Loucy (cell line): Measurements from ENCODE around the gene CCR1.

ENCODE experiments used
- H2AFZ ChIP-seq: fragments of 200-600 bp; sonication (generic); 2 replicates; pipeline ENCODE4 v1.6.0; 2016; ENCODE audit warnings: antibody characterized with exemption, mild to moderate bottlenecking, low read length, moderate library complexity
- H3F3A ChIP-seq: fragments of 200-600 bp; 2 replicates; pipeline ENCODE4 v1.6.0; 2016; ENCODE audit warnings: antibody characterized with exemption, low read depth, mild to moderate bottlenecking
- H3K27me3 ChIP-seq: fragments of 200-600 bp; sonication (generic); 2 replicates; pipeline ENCODE4 v1.6.1; 2014; ENCODE audit warnings: low read length, mild to moderate bottlenecking; ENCODE audit not compliant: insufficient read depth, poor library complexity, severe bottlenecking
- H3K36me3 ChIP-seq: fragments of 200-600 bp; sonication (generic); 2 replicates; pipeline ENCODE4 v1.6.1; 2016; ENCODE audit warnings: low read length; ENCODE audit not compliant: insufficient read depth
- H3K4me1 ChIP-seq: fragments of 200-600 bp; sonication (generic); 2 replicates; pipeline ENCODE4 v1.5.1; 2014; ENCODE audit warnings: low read length, mild to moderate bottlenecking; ENCODE audit not compliant: insufficient read depth, poor library complexity, severe bottlenecking
- H3K4me2 ChIP-seq: fragments of 200-600 bp; sonication (generic); 2 replicates; pipeline ENCODE4 v1.6.0; 2014; ENCODE audit warnings: antibody characterized with exemption, low read length, low read depth, mild to moderate bottlenecking; ENCODE audit not compliant: poor library complexity, severe bottlenecking
- H3K4me3 ChIP-seq: fragments of 200-600 bp; sonication (generic); 2 replicates; pipeline ENCODE4 v1.5.1; 2014; ENCODE audit warnings: low read length, mild to moderate bottlenecking, mixed read lengths; ENCODE audit not compliant: poor library complexity, severe bottlenecking
- H3K79me2 ChIP-seq: fragments of 200-600 bp; sonication (generic); 2 replicates; pipeline ENCODE4 v1.6.1; 2014; ENCODE audit warnings: low read length; ENCODE audit not compliant: insufficient read depth
- H3K9ac ChIP-seq: fragments of 200-600 bp; sonication (generic); 2 replicates; pipeline ENCODE4 v1.6.0; 2014; ENCODE audit warnings: mild to moderate bottlenecking, low read depth, low read length, moderate library complexity; ENCODE audit not compliant: poor library complexity, severe bottlenecking
- H3K9me2 ChIP-seq: fragments of 200-600 bp; sonication (generic); replicated peaks from 2 replicates; pipeline ENCODE4 v1.6.1; 2016; ENCODE audit warnings: low read depth, low read length, mixed read lengths
- H3K9me3 ChIP-seq: fragments of 200-600 bp; sonication (generic); 2 replicates; pipeline ENCODE4 v1.6.1; 2014; ENCODE audit warnings: mild to moderate bottlenecking, antibody characterized with exemption, low read length, low read depth; ENCODE audit not compliant: insufficient read depth
- H4K20me1 ChIP-seq: fragments of 200-600 bp; sonication (generic); 2 replicates; pipeline ENCODE4 v1.6.0; 2014; ENCODE audit warnings: antibody characterized with exemption, low read length, mild to moderate bottlenecking; ENCODE audit not compliant: insufficient read depth, poor library complexity, severe bottlenecking
- EZH2phosphoT487 ChIP-seq: fragments of 200-600 bp; IDR thresholded peaks from 2 replicates; pipeline ENCODE4 v1.6.1; 2018; ENCODE audit warnings: antibody characterized with exemption, mild to moderate bottlenecking, moderate library complexity, borderline replicate concordance
- TF ChIP-seq, protein P1 (sequence below): fragments of 200-600 bp; sonication (generic); conservative IDR thresholded peaks from 2 replicates; pipeline ENCODE4 v1.5.1; 2014; ENCODE audit warnings: mild to moderate bottlenecking, antibody characterized with exemption, low read length

CCR1 gene

DNA sequence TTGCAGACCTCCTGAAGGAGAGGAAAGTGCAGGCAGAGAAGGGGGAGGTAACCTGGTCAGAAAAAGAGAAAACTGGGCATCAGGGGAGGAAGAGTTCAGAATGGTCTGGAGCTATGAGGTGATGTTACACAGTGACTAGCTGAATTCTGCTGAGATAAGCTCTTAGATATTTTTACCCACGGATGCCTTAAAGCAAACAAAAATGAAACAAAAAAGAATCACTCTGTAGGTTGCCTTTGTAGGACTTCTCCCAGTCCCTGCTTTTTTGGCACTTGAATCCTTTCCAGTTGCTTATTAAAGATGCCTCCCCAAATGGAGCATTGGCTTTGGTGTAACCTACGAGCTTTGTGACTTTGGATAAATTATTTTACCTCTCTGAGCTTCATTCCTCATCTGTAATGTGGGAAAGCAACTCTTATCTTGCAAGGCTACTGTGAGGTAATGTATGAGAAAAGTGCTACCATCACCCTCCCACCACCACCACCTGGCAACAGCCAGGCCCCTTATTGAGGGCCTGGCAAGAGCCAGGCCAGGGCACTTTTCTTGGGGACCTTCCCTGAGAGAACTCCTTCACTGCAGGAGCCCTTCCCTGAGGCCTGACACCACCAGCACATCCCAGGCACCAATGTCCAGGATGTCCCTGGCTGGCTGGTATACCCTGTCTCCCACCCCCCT lies 2.7 kb downstream of the CCR1 start:
- H3K4me1 ChIP-seq = peaks cover 28% of the 10 kb centered on the region
- no peaks in the 10 kb centered on the region for H3K27me3 ChIP-seq
- H3K4me2 ChIP-seq = peak overlapping the region; percentile 63
- H4K20me1 ChIP-seq = no peaks in the 10 kb centered on the region
- H3K9me3 ChIP-seq = no peaks in the 10 kb centered on the region
- H3K4me3 ChIP-seq = no peak overlapping the region
- peaks cover 6% of the 10 kb centered on the region; the same call in 1 of the 2 replicates for H3K79me2 ChIP-seq
- no peaks in the 10 kb centered on the region for H3K36me3 ChIP-seq
- no peak overlapping the region for H3K9ac ChIP-seq
- H3F3A ChIP-seq = no peaks in the 10 kb centered on the region
- H3K9me2 ChIP-seq = no peaks in the 10 kb centered on the region
- TF ChIP-seq EZH2phosphoT487 = no peak
- TF ChIP-seq, protein P1, sequence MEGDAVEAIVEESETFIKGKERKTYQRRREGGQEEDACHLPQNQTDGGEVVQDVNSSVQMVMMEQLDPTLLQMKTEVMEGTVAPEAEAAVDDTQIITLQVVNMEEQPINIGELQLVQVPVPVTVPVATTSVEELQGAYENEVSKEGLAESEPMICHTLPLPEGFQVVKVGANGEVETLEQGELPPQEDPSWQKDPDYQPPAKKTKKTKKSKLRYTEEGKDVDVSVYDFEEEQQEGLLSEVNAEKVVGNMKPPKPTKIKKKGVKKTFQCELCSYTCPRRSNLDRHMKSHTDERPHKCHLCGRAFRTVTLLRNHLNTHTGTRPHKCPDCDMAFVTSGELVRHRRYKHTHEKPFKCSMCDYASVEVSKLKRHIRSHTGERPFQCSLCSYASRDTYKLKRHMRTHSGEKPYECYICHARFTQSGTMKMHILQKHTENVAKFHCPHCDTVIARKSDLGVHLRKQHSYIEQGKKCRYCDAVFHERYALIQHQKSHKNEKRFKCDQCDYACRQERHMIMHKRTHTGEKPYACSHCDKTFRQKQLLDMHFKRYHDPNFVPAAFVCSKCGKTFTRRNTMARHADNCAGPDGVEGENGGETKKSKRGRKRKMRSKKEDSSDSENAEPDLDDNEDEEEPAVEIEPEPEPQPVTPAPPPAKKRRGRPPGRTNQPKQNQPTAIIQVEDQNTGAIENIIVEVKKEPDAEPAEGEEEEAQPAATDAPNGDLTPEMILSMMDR = no peak
- H2AFZ ChIP-seq = no peak overlapping the region

DNA sequence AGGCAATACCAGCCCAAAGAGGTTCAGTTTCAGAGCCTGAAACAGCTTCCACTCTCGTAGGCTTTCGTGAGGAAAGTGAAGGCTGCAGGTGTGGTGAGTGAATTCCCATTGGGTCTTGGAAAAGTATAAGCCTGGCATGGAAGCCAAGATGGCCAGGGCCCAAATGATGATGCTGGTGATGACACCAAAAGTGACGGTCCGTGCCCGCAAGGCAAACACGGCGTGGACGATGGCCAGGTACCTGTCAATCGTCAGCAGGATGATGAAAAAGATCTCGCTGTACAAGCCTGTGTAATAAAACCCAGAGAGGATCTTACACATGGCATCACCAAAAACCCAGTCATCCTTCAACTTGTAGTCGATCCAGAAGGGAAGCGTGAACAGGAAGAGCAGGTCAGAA lies 4.4 kb downstream of the CCR1 start:
- H3K9me3 ChIP-seq = no peaks in the 10 kb centered on the region
- no peak overlapping the region for H2AFZ ChIP-seq
- H3K4me2 ChIP-seq = no peak overlapping the region
- H3K36me3 ChIP-seq = no peaks in the 10 kb centered on the region
- no peaks in the 10 kb centered on the region for H3K9me2 ChIP-seq
- peaks cover 25% of the 10 kb centered on the region for H3K4me1 ChIP-seq
- no peak overlapping the region for H3K4me3 ChIP-seq
- H3F3A ChIP-seq = no peaks in the 10 kb centered on the region
- H3K9ac ChIP-seq = no peak overlapping the region
- H3K27me3 ChIP-seq = no peaks in the 10 kb centered on the region
- TF ChIP-seq, protein P1 = no peak
- TF ChIP-seq EZH2phosphoT487 = no peak
- no peaks in the 10 kb centered on the region for H4K20me1 ChIP-seq
- peaks cover 6% of the 10 kb centered on the region; the same call in 1 of the 2 replicates for H3K79me2 ChIP-seq

DNA sequence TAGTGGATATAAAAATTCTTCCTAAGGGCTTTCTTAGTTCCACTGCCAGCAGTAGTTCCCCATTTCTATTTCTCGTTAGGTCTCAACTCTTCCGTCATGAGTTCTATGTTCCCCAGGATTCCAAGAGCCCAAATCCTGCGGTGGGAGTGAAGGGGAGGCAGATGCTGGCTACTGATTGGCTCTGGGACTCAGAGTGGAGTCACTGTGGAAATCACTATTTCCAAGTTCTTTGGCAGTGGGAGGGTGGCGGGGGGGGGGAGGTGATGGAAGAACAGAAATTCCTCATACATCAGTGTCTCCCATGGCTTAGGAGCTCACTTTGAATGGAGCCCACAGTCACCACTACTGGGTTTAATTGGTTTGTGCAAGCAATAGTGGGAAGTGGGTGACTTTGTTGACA lies 5.6 kb downstream of the CCR1 start:
- H3K4me2 ChIP-seq = no peak overlapping the region
- no peaks in the 10 kb centered on the region for H3K27me3 ChIP-seq
- no peaks in the 10 kb centered on the region for H4K20me1 ChIP-seq

More for the DNA sequence above, 5.6 kb downstream of the CCR1 start:
- Histone ChIP-seq H3K9ac (no peak overlapping the region), H3K36me3 (no peaks in the 10 kb centered on the region), H3K4me1 (peaks cover 15% of the 10 kb centered on the region), H3K9me2 (no peaks in the 10 kb centered on the region), H3K4me3 (no peak overlapping the region), H3K9me3 (no peaks in the 10 kb centered on the region), H3K79me2 (peaks cover 6% of the 10 kb centered on the region; the same call in 1 of the 2 replicates), H3F3A (no peaks in the 10 kb centered on the region), H2AFZ (no peak overlapping the region)
- TF ChIP-seq, protein P1 = no peak
- TF ChIP-seq EZH2phosphoT487 = no peak
